Endothelial cell of umbilical vein (primary cell): ENCODE results near the gene TNFRSF19. TPM values are rescaled to one million over a fixed set of nuclear protein-coding genes. Genes with fewer than 3 reads are reported as not detected.

ENCODE experiments used
- BruUV-seq: library from RNA; stranded (reverse); fragments of 400-500 nt; replicated peaks from 2 replicates; lab custom pipeline; 2021; lab: Mats Ljungman, UMichigan
- CTCF ChIA-PET: fragments of 300-600, 350-600 bp; sonication (Branson Sonifier 250); formaldehyde crosslinking; loops from one replicate; lab custom pipeline; 2021; ENCODE audit warnings: antibody characterized with exemption, inconsistent platforms; lab: Charles Lee
- POLR2A ChIA-PET: fragments of 300-600, 350-600 bp; sonication (Branson Sonifier 250); formaldehyde crosslinking; loops from one replicate; lab custom pipeline; 2021; ENCODE audit warnings: antibody characterized with exemption, inconsistent platforms; lab: Charles Lee
- DNase-seq: peaks from one replicate; pipeline ENCODE4 v3.0.0-alpha.2; 2011; ENCODE audit warnings: low read depth, low spot score
- FAIRE-seq: peaks from 2 replicates; lab custom pipeline; 2011; peaks lifted over from hg19 to GRCh38; lab: Jason Lieb, UNC
- H2AFZ ChIP-seq: 2 replicates; pipeline ENCODE4 v1.6.0; 2012; ENCODE audit warnings: low read depth, low read length, control low read depth, inconsistent platforms
- H3K27ac ChIP-seq: 2 replicates; pipeline ENCODE4 v1.5.1; 2011; ENCODE audit warnings: low read depth, mild to moderate bottlenecking, control low read depth, low read length, moderate library complexity; ENCODE audit not compliant: insufficient read depth
- H3K27me3 ChIP-seq, 2 experiments: 2 replicates each; pipeline versions ENCODE4 v1.6.0 to v1.6.1; 2011; ENCODE audit warnings: low read length in 2 of 2, mixed read lengths in 1 of 2; ENCODE audit not compliant: control insufficient read depth in 2 of 2, insufficient read depth in 2 of 2
- H3K36me3 ChIP-seq, 2 experiments: 2 replicates in 1 of 2; 3 replicates in 1 of 2; pipeline ENCODE4 v1.5.1; 2011; ENCODE audit warnings: low read length in 2 of 2, mild to moderate bottlenecking in 1 of 2, moderate library complexity in 1 of 2; ENCODE audit not compliant: control insufficient read depth in 2 of 2, insufficient read depth in 2 of 2; ENCODE audit errors: extremely low read depth in 1 of 2
- H3K4me1 ChIP-seq: 3 replicates; pipeline ENCODE4 v1.5.1; 2011; ENCODE audit warnings: mild to moderate bottlenecking, low read length; ENCODE audit not compliant: control insufficient read depth, insufficient read depth; ENCODE audit errors: extremely low read depth
- H3K4me2 ChIP-seq: 2 replicates; pipeline ENCODE4 v1.6.1; 2011; ENCODE audit warnings: low read length, control low read depth, mixed read lengths; ENCODE audit not compliant: insufficient read depth
- H3K4me3 ChIP-seq, 3 experiments: fragments of 200-600 bp in 1 of 3; sonication (generic), shearing (Covaris generic) in 1 of 3; replicated peaks in 1 of 3; 2 replicates each; pipeline ENCODE4 v1.5.1; 2011 to 2016; ENCODE audit warnings: control low read depth in 3 of 3, low read length in 3 of 3, mild to moderate bottlenecking in 2 of 3, inconsistent platforms in 1 of 3, low read depth in 1 of 3, moderate library complexity in 1 of 3; ENCODE audit not compliant: insufficient read depth in 1 of 3
- H3K79me2 ChIP-seq: 2 replicates; pipeline ENCODE4 v1.6.0; 2012; ENCODE audit warnings: low read length, inconsistent platforms; ENCODE audit not compliant: control insufficient read depth, insufficient read depth
- H3K9ac ChIP-seq: replicated peaks from 2 replicates; pipeline ENCODE3; 2011; ENCODE audit warnings: low read length, control low read depth; ENCODE audit not compliant: insufficient read depth; ENCODE audit errors: extremely low read depth
- H3K9me1 ChIP-seq: replicated peaks from 3 replicates; pipeline ENCODE4 v1.6.0; 2011; ENCODE audit warnings: mild to moderate bottlenecking, low read length; ENCODE audit not compliant: control insufficient read depth, insufficient read depth; ENCODE audit errors: extremely low read depth
- H3K9me3 ChIP-seq: replicated peaks from 2 replicates; pipeline ENCODE4 v1.5.1; 2012; ENCODE audit warnings: low read length, inconsistent platforms; ENCODE audit not compliant: control insufficient read depth, insufficient read depth
- H4K20me1 ChIP-seq: replicated peaks from 2 replicates; pipeline ENCODE3; 2011; ENCODE audit warnings: mild to moderate bottlenecking, low read length; ENCODE audit not compliant: control insufficient read depth, insufficient read depth; ENCODE audit errors: extremely low read depth
- EZH2 ChIP-seq: IDR thresholded peaks from 2 replicates; pipeline ENCODE4 v1.6.1; 2012; ENCODE audit warnings: borderline replicate concordance, low read depth, mild to moderate bottlenecking, moderate library complexity, low read length, inconsistent platforms; ENCODE audit not compliant: severe bottlenecking
- FOS ChIP-seq: IDR thresholded peaks from 2 replicates; pipeline ENCODE4 v1.6.1; 2011; ENCODE audit warnings: mild to moderate bottlenecking, low read length, moderate library complexity, borderline replicate concordance; ENCODE audit not compliant: insufficient read depth
- GATA2 ChIP-seq: IDR thresholded peaks from 2 replicates; pipeline ENCODE4 v1.7.0; 2011; ENCODE audit warnings: low read depth, mild to moderate bottlenecking, moderate library complexity, mixed read lengths, low read length; ENCODE audit not compliant: insufficient read length, insufficient read depth
- JUN ChIP-seq: IDR thresholded peaks from 2 replicates; pipeline ENCODE4 v1.6.1; 2011; ENCODE audit warnings: borderline replicate concordance, low read depth; ENCODE audit not compliant: insufficient read length, insufficient read depth
- MAX ChIP-seq: IDR thresholded peaks from 2 replicates; pipeline ENCODE4 v1.6.1; 2011; ENCODE audit not compliant: insufficient read depth, insufficient read length
- MYC ChIP-seq: IDR thresholded peaks from one replicate; pipeline ENCODE4 v1.6.1; 2011; ENCODE audit warnings: mild to moderate bottlenecking, low read depth, low read length
- POLR2A ChIP-seq: IDR thresholded peaks from 2 replicates; pipeline ENCODE4 v1.6.1; 2012; ENCODE audit warnings: low read depth, mild to moderate bottlenecking, control low read depth, low read length
- POLR2AphosphoS5 ChIP-seq: IDR thresholded peaks from 2 replicates; pipeline ENCODE4 v1.6.1; 2012; ENCODE audit warnings: low read depth, mild to moderate bottlenecking, control low read depth, low read length, moderate library complexity; ENCODE audit not compliant: insufficient read depth
- dilution Hi-C: fragments of 300-500 bp; cut with MboI; formaldehyde crosslinking; loops from one replicate; pipeline ENCODE4 v1.15.0; 2019; ENCODE audit warnings: low sequenced_read_pairs; ENCODE audit not compliant: extremely low pct_ligation_motif_present
- intact Hi-C: fragments of 100-400 bp; cut with micrococcal nuclease; formaldehyde crosslinking; loops from one replicate; pipeline ENCODE4 v1.10.0; 2022
- polyA plus RNA-seq, 4 experiments: library from polyadenylated mRNA; depleted of rRNA in 3 of 4; stranded (reverse) in 3 of 4; unstranded in 1 of 4; fragments of >200 nt; gene quantifications; 2 replicates each; pipeline versions ENCODE4 v1.2.1 to v1.2.3, GENCODE V29; 2011 to 2012; ENCODE audit warnings: missing spikeins in 1 of 4
- total RNA-seq: library from RNA; stranded (reverse); gene quantifications from 2 replicates; pipeline ENCODE4 v1.2.3, GENCODE V29; 2021
- TF ChIP-seq, protein P1 (sequence below), 2 donors: IDR thresholded peaks; 1 replicate in 1 of 2; 2 replicates in 1 of 2; pipeline ENCODE4 v1.5.1; 2011; ENCODE audit warnings: low read length in 2 of 2, mild to moderate bottlenecking in 2 of 2, moderate library complexity in 2 of 2, control low read depth in 1 of 2, inconsistent platforms in 1 of 2, low read depth in 1 of 2; ENCODE audit not compliant: insufficient read depth in 1 of 2; ENCODE audit errors: extremely low read depth in 1 of 2

TNFRSF19 gene
- total and polyA plus RNA-seq, 2 donors (not counting 3 experiments of a cell fraction or from before 2014, with no cell fraction given) = 0.23 to 0.29 TPM

DNA sequence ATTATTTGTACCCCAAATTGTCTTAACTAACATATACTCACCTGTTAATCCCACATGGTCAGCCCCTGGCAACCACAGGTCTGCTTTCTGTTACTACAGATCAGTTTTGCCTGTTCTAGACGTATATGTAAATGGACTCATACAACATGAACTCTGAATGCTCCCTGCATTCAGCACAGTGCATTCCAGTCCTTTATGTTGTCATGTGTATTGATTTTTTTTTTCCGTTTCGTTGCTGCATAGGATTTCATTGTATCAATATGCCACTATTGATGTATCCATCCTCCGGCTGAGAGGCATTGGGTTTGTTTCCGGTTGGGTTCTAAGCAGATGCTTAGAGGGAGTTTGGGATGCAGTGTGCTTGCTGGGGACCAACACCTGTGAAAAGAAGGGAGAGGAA lies 36.1 kb upstream of the TNFRSF19 start:
- DNase-seq = no peak
- Histone ChIP-seq H3K9me1 (no peaks in the 10 kb centered on the region), H4K20me1 (no peaks in the 10 kb centered on the region), H3K9me3 (no peaks in the 10 kb centered on the region), H2AFZ (no peak overlapping the region), H3K4me2 (no peak overlapping the region), H3K27ac (no peak overlapping the region), H3K9ac (no peak overlapping the region), H3K79me2 (no peaks in the 10 kb centered on the region), H3K4me1 (no peaks in the 10 kb centered on the region), H3K36me3 (no peaks in the 10 kb centered on the region), H3K4me3 (no peak overlapping the region), H3K27me3 (peaks cover 0 to 12% of the 10 kb centered on the region in 2 experiments)
- POLR2A ChIA-PET = no interaction called here
- intact Hi-C loops (no loop called here), dilution Hi-C loops (no loop called here)
- no TSS peak for BruUV-seq
- no peak for FAIRE-seq
- TF ChIP-seq GATA2 (no peak), POLR2A (no peak), POLR2AphosphoS5 (no peak), JUN (no peak), FOS (no peak), MYC (no peak), MAX (no peak), EZH2 (no peak)
- TF ChIP-seq, protein P1, sequence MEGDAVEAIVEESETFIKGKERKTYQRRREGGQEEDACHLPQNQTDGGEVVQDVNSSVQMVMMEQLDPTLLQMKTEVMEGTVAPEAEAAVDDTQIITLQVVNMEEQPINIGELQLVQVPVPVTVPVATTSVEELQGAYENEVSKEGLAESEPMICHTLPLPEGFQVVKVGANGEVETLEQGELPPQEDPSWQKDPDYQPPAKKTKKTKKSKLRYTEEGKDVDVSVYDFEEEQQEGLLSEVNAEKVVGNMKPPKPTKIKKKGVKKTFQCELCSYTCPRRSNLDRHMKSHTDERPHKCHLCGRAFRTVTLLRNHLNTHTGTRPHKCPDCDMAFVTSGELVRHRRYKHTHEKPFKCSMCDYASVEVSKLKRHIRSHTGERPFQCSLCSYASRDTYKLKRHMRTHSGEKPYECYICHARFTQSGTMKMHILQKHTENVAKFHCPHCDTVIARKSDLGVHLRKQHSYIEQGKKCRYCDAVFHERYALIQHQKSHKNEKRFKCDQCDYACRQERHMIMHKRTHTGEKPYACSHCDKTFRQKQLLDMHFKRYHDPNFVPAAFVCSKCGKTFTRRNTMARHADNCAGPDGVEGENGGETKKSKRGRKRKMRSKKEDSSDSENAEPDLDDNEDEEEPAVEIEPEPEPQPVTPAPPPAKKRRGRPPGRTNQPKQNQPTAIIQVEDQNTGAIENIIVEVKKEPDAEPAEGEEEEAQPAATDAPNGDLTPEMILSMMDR (IDR thresholded peaks at IDR 0.05; ENCODE audit: extremely low read depth in 1 of 2, insufficient read depth in 1 of 2, low read depth in 1 of 2, low read length in 2 of 2) = no peak
- CTCF ChIA-PET = no interaction called here
